ENCODE measurements around the gene TMEFF2. TPM values are rescaled to one million over a fixed set of nuclear protein-coding genes. Genes with fewer than 3 reads are reported as not detected.
"Not testable (repeated sequence)": the region's sequence is repeated elsewhere in the genome, so short reads cannot be mapped to it uniquely, and the experiment has no call there.

TMEFF2 gene
- total RNA-seq, 2 donors from 2014 or later: 3.2 to 55.8 TPM

DNA sequence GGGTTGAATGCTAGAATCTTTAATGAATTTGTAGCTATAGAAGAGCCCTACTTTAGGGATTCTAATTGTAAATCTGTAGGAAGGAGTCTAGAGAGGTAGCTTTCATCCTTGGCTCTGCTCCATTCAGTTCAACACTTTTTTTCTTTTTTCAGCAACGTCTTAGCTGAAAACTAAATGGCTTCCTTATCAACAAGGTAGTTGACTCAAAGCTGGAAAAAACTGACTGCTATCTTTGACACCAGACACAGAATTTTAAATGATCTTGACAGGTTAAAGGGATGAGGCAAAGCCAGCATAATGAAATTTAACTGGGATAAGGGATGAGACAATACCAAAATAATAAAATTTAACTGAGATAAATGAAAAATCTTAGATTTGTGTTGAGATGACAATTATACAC, 54.9 kb downstream of the TMEFF2 start:
- H3K36me3 ChIP-seq: no peaks in the 10 kb centered on the region
- no peak overlapping the region for H3K4me3 ChIP-seq
- no peaks in the 10 kb centered on the region for H3K27me3 ChIP-seq (replicated peaks; ENCODE audit: insufficient read depth)
- no peaks in the 10 kb centered on the region for H3K4me1 ChIP-seq (replicated peaks)
- no peak for DNase-seq (ENCODE audit: low spot score)
- intact Hi-C loops (cut with DNase I): no loop called here
- 19% methylated on average over 1 of the region's 1 CpG for WGBS
- H3K9me3 ChIP-seq: no peaks in the 10 kb centered on the region
- no peak overlapping the region for H3K27ac ChIP-seq
- TF ChIP-seq, protein P1, sequence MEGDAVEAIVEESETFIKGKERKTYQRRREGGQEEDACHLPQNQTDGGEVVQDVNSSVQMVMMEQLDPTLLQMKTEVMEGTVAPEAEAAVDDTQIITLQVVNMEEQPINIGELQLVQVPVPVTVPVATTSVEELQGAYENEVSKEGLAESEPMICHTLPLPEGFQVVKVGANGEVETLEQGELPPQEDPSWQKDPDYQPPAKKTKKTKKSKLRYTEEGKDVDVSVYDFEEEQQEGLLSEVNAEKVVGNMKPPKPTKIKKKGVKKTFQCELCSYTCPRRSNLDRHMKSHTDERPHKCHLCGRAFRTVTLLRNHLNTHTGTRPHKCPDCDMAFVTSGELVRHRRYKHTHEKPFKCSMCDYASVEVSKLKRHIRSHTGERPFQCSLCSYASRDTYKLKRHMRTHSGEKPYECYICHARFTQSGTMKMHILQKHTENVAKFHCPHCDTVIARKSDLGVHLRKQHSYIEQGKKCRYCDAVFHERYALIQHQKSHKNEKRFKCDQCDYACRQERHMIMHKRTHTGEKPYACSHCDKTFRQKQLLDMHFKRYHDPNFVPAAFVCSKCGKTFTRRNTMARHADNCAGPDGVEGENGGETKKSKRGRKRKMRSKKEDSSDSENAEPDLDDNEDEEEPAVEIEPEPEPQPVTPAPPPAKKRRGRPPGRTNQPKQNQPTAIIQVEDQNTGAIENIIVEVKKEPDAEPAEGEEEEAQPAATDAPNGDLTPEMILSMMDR (IDR thresholded peaks at IDR 0.05): no peak
- TF ChIP-seq POLR2A (IDR thresholded peaks at IDR 0.05) (no peak), POLR2AphosphoS5 (IDR thresholded peaks at IDR 0.05) (no peak)

DNA sequence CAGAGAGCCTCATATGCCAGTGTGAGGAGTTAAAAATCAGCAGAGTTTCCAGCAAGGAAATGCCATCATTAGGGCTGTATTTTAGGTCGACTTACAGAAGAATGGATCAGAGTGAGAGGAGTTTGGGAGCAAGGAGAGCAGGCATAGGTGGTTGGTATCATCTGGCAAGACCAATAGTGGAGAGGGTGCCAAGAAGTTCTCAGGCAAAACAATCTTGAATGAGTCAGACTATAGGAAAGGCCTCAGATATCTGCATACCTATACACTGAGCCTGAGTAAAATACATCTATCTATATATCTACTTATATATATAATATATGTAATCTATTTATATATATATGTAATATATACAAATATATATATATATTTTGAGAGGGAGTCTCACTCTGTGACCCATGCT, 57.3 kb downstream of the TMEFF2 start:
- Histone ChIP-seq H3K27ac (no peak overlapping the region), H3K4me1 (replicated peaks) (no peaks in the 10 kb centered on the region), H3K9me3 (no peaks in the 10 kb centered on the region), H3K27me3 (replicated peaks; ENCODE audit: insufficient read depth) (no peaks in the 10 kb centered on the region), H3K4me3 (no peak overlapping the region), H3K36me3 (no peaks in the 10 kb centered on the region)
- DNase-seq (ENCODE audit: low spot score): no peak
- intact Hi-C loops (cut with DNase I): no loop called here
- 88% methylated on average over 1 of the region's 1 CpG for WGBS
- no peak for TF ChIP-seq POLR2AphosphoS5 (IDR thresholded peaks at IDR 0.05)
- TF ChIP-seq POLR2A (IDR thresholded peaks at IDR 0.05): no peak
- TF ChIP-seq, protein P1 (IDR thresholded peaks at IDR 0.05): no peak

DNA sequence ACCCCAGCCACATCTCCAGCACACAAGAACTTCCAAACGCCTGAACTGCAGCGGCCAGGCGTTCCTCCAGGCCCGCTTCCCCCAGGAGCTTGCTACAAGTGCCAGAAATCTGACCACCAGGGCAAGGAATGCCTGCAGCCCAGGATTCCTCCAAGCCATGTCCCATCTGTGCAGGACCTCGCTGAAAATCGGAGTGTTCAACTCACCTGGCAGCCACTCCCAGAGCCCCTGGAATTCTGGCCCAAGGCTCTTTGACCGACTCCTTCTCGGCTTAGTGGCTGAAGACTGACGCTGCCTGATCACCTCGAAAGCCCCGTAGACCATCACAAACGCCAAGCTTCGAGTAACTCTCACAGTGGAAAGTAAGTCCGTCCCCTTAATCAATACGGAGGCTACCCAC, 62.1 kb downstream of the TMEFF2 start:
- intact Hi-C loops (cut with DNase I); H3K27me3 ChIP-seq (replicated peaks; ENCODE audit: insufficient read depth); H3K4me1 ChIP-seq (replicated peaks); H3K27ac ChIP-seq; H3K36me3 ChIP-seq; H3K9me3 ChIP-seq; H3K4me3 ChIP-seq; DNase-seq (ENCODE audit: low spot score): not testable (repeated sequence)
- WGBS: 96% methylated on average over 14 of the region's 15 CpGs

DNA sequence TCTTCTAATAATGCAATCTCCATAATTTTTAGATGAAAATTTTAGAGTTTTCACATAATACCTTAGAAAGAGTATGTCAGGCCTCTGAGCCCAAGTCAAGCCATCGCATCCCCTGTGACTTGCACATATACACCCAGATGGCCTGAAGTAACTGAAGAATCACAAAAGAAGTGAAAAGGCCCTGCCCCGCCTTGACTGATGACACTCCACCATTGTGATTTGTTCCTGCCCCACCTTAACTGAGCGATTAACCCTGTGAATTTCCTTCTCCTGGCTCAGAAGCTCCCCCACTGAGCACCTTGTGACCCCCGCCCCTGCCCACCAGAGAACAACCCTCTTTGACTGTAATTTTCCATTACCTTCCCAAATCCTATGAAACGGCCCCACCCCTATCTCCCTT, 64.4 kb downstream of the TMEFF2 start:
- H3K4me1 ChIP-seq (replicated peaks); H3K9me3 ChIP-seq; H3K27me3 ChIP-seq (replicated peaks; ENCODE audit: insufficient read depth); DNase-seq (ENCODE audit: low spot score); H3K27ac ChIP-seq; H3K4me3 ChIP-seq; H3K36me3 ChIP-seq; intact Hi-C loops (cut with DNase I): not testable (repeated sequence)
- WGBS: 92% methylated on average over 5 of the region's 5 CpGs

DNA sequence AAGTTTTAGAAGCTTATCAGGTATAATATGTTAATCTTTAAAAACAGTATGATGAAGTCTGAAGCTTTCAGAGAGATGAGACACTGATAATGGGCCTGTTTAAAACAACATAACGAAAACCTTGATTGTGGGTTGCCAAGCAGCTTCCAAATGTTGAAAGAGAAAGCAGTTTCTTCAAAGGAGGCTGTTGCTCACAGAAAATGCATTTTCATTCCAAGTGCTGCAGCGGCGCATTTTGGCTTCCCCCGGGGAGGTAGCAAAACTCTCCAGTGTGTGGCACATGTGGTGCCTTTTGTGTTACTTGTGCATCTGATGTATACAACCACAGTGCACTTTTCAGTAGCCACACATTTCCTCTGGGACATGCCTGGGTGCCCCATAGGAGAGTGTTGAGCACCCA, 66.1 kb downstream of the TMEFF2 start:
- 36% methylated on average over 4 of the region's 4 CpGs for WGBS
- no peaks in the 10 kb centered on the region for H3K9me3 ChIP-seq
- TF ChIP-seq POLR2A (IDR thresholded peaks at IDR 0.05) (no peak), POLR2AphosphoS5 (IDR thresholded peaks at IDR 0.05) (no peak)
- TF ChIP-seq, protein P1 (IDR thresholded peaks at IDR 0.05): no peak
- intact Hi-C loops (cut with DNase I): loop anchor here (10.0 kb wide), 2 partner anchors 94 to 284 kb away; partner anchors contain the start of gene CAVIN2
- no peak overlapping the region for H3K4me3 ChIP-seq
- H3K4me1 ChIP-seq (replicated peaks): no peaks in the 10 kb centered on the region
- no peak for DNase-seq (ENCODE audit: low spot score)
- H3K36me3 ChIP-seq: no peaks in the 10 kb centered on the region
- H3K27ac ChIP-seq: no peak overlapping the region
- H3K27me3 ChIP-seq (replicated peaks; ENCODE audit: insufficient read depth): no peaks in the 10 kb centered on the region

DNA sequence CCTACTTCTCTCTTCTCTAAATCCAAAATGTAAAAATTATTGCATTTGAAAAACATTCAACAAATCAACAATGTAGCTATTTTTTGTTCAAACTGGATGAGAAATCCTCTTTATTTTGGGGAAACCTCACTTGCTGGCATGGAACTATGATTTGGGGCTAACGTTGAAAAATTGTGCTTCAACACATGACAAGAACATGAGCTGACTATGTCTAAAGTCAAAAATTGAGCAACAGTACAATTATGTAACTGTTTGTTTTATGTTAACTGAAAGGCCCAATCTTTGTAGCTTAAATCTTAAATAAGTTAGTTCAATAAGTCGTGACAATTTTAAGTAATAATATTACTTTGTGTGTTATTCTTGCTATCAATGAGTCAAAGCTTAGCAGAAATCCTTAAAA, 67.3 kb downstream of the TMEFF2 start:
- TF ChIP-seq, protein P1 (IDR thresholded peaks at IDR 0.05): no peak
- TF ChIP-seq POLR2A (IDR thresholded peaks at IDR 0.05) (no peak), POLR2AphosphoS5 (IDR thresholded peaks at IDR 0.05) (no peak)
- 58% methylated on average over 2 of the region's 2 CpGs for WGBS
- no peak overlapping the region for H3K4me3 ChIP-seq
- no peaks in the 10 kb centered on the region for H3K36me3 ChIP-seq
- intact Hi-C loops (cut with DNase I): loop anchor here (10.0 kb wide), 2 partner anchors 93 to 283 kb away; partner anchors contain the start of gene CAVIN2
- DNase-seq (ENCODE audit: low spot score): no peak
- no peaks in the 10 kb centered on the region for H3K4me1 ChIP-seq (replicated peaks)
- no peaks in the 10 kb centered on the region for H3K27me3 ChIP-seq (replicated peaks; ENCODE audit: insufficient read depth)
- H3K9me3 ChIP-seq: no peaks in the 10 kb centered on the region
- no peak overlapping the region for H3K27ac ChIP-seq

All from prostate gland (tissue), 2 donors.